ENCODE results near the gene GCSAML. TPM values are rescaled to one million over a fixed set of nuclear protein-coding genes. Genes with fewer than 3 reads are reported as not detected.

The GCSAML gene
- total and polyA plus RNA-seq, 2 of the 4 experiments (the other 2 are of a cell fraction): not detected

- H3K4me2 ChIP-seq (ENCODE audit: low read depth, low read length): no peak overlapping the region
- no peak overlapping the region for H4K5ac ChIP-seq (ENCODE audit: low read depth, low read length)
- no peaks in the 10 kb centered on the region for H3K9me1 ChIP-seq (ENCODE audit: insufficient read depth, low read length)
- TF ChIP-seq MAFK (IDR thresholded peaks at IDR 0.05; ENCODE audit: low read depth, low read length): no peak
- no peak for TF ChIP-seq RAD21 (IDR thresholded peaks at IDR 0.05; ENCODE audit: low read length)
- TF ChIP-seq RCOR1 (IDR thresholded peaks at IDR 0.05; ENCODE audit: insufficient replicate concordance, low read length): no peak
- TF ChIP-seq NFE2L2 (IDR thresholded peaks at IDR 0.05; ENCODE audit: low read depth, low read length): no peak
- no peak for TF ChIP-seq RFX5 (IDR thresholded peaks at IDR 0.05; ENCODE audit: low read depth, low read length)
- TF ChIP-seq MXI1 (IDR thresholded peaks at IDR 0.05; ENCODE audit: borderline replicate concordance, low read depth, low read length): no peak
- no peak for TF ChIP-seq BHLHE40 (IDR thresholded peaks at IDR 0.05; ENCODE audit: low read depth, low read length)
- TF ChIP-seq FOS (IDR thresholded peaks at IDR 0.05; ENCODE audit: low read depth, low read length): no peak
- no peak for TF ChIP-seq ELK1 (IDR thresholded peaks at IDR 0.05; ENCODE audit: borderline replicate concordance, low read depth, low read length)
- TF ChIP-seq SMC3 (IDR thresholded peaks at IDR 0.05; ENCODE audit: low read depth, low read length): no peak
- TF ChIP-seq, protein P1, sequence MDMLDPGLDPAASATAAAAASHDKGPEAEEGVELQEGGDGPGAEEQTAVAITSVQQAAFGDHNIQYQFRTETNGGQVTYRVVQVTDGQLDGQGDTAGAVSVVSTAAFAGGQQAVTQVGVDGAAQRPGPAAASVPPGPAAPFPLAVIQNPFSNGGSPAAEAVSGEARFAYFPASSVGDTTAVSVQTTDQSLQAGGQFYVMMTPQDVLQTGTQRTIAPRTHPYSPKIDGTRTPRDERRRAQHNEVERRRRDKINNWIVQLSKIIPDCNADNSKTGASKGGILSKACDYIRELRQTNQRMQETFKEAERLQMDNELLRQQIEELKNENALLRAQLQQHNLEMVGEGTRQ (IDR thresholded peaks at IDR 0.05; ENCODE audit: low read depth, low read length): no peak
- TF ChIP-seq POLR2A (IDR thresholded peaks at IDR 0.05; ENCODE audit: low read depth, low read length): no peak
- TF ChIP-seq, protein P2, sequence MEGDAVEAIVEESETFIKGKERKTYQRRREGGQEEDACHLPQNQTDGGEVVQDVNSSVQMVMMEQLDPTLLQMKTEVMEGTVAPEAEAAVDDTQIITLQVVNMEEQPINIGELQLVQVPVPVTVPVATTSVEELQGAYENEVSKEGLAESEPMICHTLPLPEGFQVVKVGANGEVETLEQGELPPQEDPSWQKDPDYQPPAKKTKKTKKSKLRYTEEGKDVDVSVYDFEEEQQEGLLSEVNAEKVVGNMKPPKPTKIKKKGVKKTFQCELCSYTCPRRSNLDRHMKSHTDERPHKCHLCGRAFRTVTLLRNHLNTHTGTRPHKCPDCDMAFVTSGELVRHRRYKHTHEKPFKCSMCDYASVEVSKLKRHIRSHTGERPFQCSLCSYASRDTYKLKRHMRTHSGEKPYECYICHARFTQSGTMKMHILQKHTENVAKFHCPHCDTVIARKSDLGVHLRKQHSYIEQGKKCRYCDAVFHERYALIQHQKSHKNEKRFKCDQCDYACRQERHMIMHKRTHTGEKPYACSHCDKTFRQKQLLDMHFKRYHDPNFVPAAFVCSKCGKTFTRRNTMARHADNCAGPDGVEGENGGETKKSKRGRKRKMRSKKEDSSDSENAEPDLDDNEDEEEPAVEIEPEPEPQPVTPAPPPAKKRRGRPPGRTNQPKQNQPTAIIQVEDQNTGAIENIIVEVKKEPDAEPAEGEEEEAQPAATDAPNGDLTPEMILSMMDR (conservative IDR thresholded peaks at IDR 0.05; ENCODE audit: low read depth, low read length): no peak
- TF ChIP-seq CHD1 (IDR thresholded peaks at IDR 0.05; ENCODE audit: low read depth, low read length): no peak
- H2AK5ac ChIP-seq (ENCODE audit: low read depth, low read length): no peak overlapping the region
- H3K79me1 ChIP-seq (ENCODE audit: low read depth in 1 of 2, low read length in 2 of 2): no peaks in the 10 kb centered on the region
- intact Hi-C loops (cut with micrococcal nuclease) (no loop called here), in situ Hi-C loops (cut with MboI; ENCODE audit: low sequenced_read_pairs) (no loop called here), dilution Hi-C loops (cut with HindIII; ENCODE audit: low sequenced_read_pairs, unreplicated experiment) (no loop called here)
- H3K27ac ChIP-seq (ENCODE audit: insufficient read depth, low read length): no peak overlapping the region
- no CpG with 5 or more reads among the region's 5 CpGs for WGBS, 2 experiments (ENCODE audit: extremely low coverage in 2 of 2, insufficient read length in 1 of 2)
- H3K23ac ChIP-seq (ENCODE audit: low read depth, low read length): no peak overlapping the region
- no peak overlapping the region for H4K8ac ChIP-seq (ENCODE audit: low read depth in 2 of 2, low read length in 2 of 2)
- H3K14ac ChIP-seq (replicated peaks; ENCODE audit: low read depth, low read length): no peak overlapping the region
- no peaks in the 10 kb centered on the region for H4K20me1 ChIP-seq (ENCODE audit: insufficient read depth, low read length)
- no peak overlapping the region for H3K4ac ChIP-seq (ENCODE audit: low read depth, low read length)
- peaks cover 8% of the 10 kb centered on the region for H3K9me3 ChIP-seq (ENCODE audit: control insufficient read depth, insufficient read depth, low read length)
- no peaks in the 10 kb centered on the region for H3K4me1 ChIP-seq (ENCODE audit: control insufficient read depth, insufficient read depth, low read length)
- ChIA-PET CTCF (no interaction called here), POLR2A (ENCODE audit: unreplicated experiment) (no interaction called here)
- H4K91ac ChIP-seq (ENCODE audit: insufficient read depth, low read depth, low read length): no peak overlapping the region
- H3K27me3 ChIP-seq (ENCODE audit: control insufficient read depth, insufficient read depth, low read length): no peaks in the 10 kb centered on the region
- no peak overlapping the region for H3K9ac ChIP-seq (ENCODE audit: low read depth, low read length)
- no peak overlapping the region for H2BK5ac ChIP-seq (ENCODE audit: low read depth, low read length, poor library complexity, severe bottlenecking)
- no peaks in the 10 kb centered on the region for H3K36me3 ChIP-seq (ENCODE audit: control insufficient read depth, insufficient read depth, low read length)
- BruUV-seq (replicated peaks): no TSS peak
- no peak overlapping the region for H2AFZ ChIP-seq (replicated peaks; ENCODE audit: low read length, poor library complexity)
- ATAC-seq (ENCODE audit: low read depth) (no peak), DNase-seq (no peak)
- no peak overlapping the region for H3K4me3 ChIP-seq (ENCODE audit: insufficient read depth, low read depth, low read length)
- no peak overlapping the region for H2BK15ac ChIP-seq (ENCODE audit: low read depth, low read length)
- no peak overlapping the region for H2AK9ac ChIP-seq (replicated peaks; ENCODE audit: low read depth, low read length, poor library complexity)
- no peak overlapping the region for H2BK120ac ChIP-seq (ENCODE audit: low read depth, low read length)
- H3K56ac ChIP-seq (ENCODE audit: extremely low read depth, insufficient read depth, low read length): no peak overlapping the region
- no peak overlapping the region for H2BK20ac ChIP-seq (ENCODE audit: low read depth, low read length)
- no peak overlapping the region for H3K18ac ChIP-seq (ENCODE audit: low read depth, low read length)
These were observed 10.4 kb upstream of the GCSAML start for GRCh38 chr1:247538561-247538960.
